ENCODE data around the gene OR10K1.

- TF ChIP-seq CTCF (IDR thresholded peaks at IDR 0.05; ENCODE audit: low read depth, low read length, poor library complexity, severe bottlenecking) (no peak), EZH2phosphoT487 (IDR thresholded peaks at IDR 0.05; ENCODE audit: borderline replicate concordance, low read length) (no peak)
Observed at GRCh38 chr1:158516966-158517365, 55.3 kb downstream of the OR10K1 start.

Data from DOHH2 (cell line).